NCI-H1417 (cell line): ENCODE data around the gene NTMT2.

Experiments
- DNase-seq, 3 experiments: peaks; one replicate each; lab custom pipeline; 2025; lab: John Stamatoyannopoulos, UW

The NTMT2 gene

DNA sequence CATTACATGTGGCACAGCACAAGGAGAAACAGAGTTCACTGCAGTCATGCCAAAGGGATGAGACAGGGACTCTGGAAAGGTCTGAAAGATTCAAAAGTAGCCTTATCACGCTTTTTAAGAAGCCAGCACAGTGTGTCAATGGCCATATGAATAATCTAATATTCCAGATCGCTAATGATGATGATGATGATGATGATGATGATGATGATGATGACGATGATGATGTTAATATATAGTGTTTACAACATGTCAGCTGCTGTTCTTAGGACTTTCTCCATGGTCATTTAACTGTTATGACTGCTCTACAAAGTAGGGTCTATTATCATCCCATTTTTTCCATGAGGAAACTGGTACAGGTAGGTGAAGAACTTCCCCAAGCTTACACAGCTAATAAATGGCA is 64.4 kb downstream of the NTMT2 start:
- DNase-seq: no peak

DNA sequence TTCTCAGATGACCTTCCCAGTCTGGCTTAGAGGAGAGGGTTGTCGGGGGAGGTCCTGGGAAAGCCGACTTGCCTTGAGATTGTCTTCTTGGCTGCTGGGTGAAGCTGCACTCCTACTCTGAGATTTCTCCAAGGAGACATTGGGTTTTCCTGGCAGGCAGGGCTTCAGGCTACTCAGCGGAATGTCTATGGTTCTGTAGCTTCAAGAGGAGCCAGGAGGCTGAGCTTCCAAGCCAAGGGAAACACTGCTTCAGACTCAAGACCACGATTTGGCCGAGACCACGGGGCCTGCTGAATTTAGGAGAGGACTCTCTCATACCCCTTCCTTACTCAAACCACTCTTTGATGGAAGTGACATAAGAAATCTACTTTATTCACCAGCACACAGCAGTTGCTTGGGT is 67.8 kb downstream of the NTMT2 start:
- no peak for DNase-seq

DNA sequence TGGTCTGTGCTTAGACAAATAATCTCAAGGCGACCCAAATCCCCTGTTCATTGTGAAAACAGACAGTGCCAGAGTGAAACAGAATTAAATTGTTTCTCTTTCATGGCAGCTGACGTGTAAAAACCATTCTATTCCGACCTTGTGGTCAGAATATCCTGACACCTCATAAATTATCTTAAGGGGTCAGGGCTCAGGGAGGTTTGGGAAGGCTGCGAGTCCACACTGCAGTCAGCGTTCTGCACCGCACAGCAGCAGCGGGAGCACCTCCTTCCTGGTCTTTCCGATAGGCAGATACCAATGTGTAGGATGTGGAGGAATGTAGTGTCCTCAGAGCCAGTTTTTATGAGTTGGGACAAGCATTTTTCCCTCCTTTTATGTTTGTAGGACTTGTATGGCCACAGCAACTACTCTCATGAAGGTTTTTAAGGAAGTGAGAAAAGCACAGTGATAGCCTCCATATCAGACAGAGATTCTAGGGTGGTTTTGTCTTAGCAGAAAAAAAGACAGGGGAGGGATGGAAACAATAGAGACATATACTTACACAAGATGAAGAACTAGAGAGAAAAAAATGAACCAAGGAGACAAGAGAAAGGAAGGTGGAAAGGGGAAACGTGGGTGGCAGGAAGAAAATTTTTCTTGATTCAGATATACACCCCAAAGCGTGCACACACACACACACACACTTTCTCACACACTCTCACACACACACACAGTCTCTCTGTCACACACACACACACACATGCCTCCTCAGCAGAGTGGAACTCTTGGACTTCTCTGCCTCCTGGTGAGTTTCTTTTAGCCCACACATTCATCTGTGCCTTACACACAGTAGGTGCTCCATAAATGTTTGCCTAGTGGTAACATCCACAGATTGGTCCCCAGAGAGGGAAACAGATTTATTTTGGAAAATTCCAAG is 68.6 kb downstream of the NTMT2 start:
- no peak for DNase-seq

DNA sequence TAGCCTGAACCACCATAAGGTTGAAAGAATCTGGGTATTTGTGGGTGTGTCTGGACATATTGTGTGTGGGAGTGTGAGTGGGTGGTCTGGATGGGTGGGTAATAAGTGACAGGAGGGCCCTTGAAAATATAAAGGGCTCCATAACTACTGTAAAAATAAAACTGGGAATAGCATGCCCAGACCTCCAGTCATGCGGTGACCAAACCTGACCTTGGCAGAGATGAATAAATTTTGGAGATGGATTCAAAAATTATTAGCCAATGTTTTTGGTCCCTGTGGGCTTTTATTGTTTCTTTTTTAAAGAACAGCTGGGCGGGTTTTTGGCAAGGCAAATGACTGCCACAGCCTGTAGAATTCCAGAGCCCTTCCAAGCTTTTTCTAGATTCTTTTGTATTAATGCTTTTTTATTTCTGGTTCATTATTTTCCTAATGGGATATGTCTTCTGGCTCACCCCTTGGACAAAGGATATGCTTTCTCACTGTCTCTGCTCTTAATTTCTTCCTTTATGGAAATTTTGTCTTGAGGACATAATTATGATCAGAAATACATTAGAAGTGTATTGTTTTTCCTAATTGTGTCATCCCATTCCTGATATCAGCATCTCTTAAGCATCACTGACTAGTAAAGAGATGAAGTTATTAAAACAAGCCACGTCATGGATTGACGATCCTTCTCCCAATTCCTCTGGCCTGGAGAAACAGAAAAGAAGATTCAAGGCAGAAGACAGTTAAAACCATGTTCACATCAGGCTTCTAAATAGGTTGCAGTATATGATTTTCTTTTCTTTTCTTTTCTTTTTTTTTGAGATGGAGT is 69.5 kb downstream of the NTMT2 start:
- DNase-seq: no peak

DNA sequence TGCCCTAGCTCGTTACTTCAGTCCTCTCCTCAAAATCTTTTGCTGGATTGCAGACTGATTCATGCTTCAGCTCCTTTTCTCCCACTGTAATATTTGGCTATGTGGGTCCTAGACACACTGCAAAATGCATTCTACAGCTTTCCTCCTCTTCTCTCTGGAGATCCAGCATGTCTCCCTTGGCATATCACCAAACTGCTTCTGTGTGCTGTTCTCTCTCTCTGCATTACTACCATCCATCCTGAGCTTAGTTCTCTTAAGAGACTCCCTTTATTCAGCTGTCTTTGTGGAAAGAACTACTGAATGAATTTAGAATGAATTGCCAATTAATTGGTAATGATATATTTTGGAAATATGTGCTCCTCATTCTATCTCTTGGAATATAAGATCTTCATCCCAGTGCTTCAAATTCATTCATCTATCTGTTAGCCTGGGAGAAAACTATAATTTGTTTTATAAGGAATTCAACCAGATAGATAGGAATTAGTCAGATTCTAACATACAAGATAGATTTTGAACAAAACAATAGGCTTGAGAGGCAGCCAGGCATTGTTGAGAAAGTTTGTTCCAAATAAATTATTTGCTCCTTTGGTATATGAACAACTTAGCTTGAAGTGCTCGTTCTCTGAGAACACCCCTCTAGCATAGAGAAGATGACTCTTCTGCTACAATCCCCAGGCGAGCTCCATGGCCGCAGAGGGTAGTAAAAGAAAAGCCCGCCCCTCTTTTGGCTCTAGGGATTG is 71.9 kb downstream of the NTMT2 start:
- DNase-seq: no peak

DNA sequence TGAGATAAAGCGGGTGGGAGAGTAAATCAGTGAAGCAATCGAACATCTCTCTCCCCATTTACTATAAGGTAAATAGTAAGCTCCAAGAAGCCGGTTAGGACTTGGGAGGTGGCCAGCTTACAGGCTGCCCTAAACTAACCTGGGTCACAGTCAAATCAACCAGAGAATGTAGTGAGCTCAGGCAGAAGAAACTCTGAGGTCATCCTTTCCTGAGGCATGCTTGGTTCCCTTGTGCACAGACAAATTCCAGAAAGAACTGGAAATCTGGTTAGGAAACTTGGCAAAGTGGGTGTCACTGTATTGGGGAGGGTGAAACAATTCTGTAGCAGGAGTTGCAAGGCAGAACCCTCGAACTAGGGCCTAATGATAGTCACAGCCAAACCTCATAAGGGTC is 72.5 kb downstream of the NTMT2 start:
- DNase-seq: no peak
